Stimulated activated CD4-positive, alpha-beta T cell treated with anti-CD3 and anti-CD28 coated beads, Interleukin-1b, Interleukin-23, amount 100 ng/mL, for 24 hours (primary cell): ENCODE data around the gene SGK2.
"Not testable (repeated sequence)": the region's sequence is repeated elsewhere in the genome, so short reads cannot be mapped to it uniquely, and the experiment has no call there.

Experiments
- DNase-seq, 4 experiments: peaks; one replicate each; pipeline ENCODE4 v3.0.0-alpha.2; 2020; ENCODE audit warnings: low read depth in 4 of 4, low spot score in 1 of 4

Gene SGK2

GRCh38 chr20:43590392-43591303 lies 31.8 kb downstream of the SGK2 start, which contains the start of gene IFT52:
TSS of gene IFT52 (plus strand) at chr20:43590937. CDS start at chr20:43594699, 3,762 bp downstream.
- DNase-seq = peak; percentile 65 to 85 (median 78)

GRCh38 chr20:43601960-43602359 lies 43.1 kb downstream of the SGK2 start:
- not testable (repeated sequence) for DNase-seq

- DNase-seq = no peak
Observed at GRCh38 chr20:43603124-43603523, 44.3 kb downstream of the SGK2 start.

- no peak for DNase-seq
Observed at GRCh38 chr20:43605715-43606114, 46.9 kb downstream of the SGK2 start.

- not testable (repeated sequence) for DNase-seq
Observed at GRCh38 chr20:43607278-43607677, 48.5 kb downstream of the SGK2 start.

GRCh38 chr20:43631598-43631997 lies 72.8 kb downstream of the SGK2 start:
- no peak for DNase-seq
